CD1c-positive myeloid dendritic cell (primary cell): ENCODE results near the gene KCNQ5.

Experiments
- DNase-seq: peaks from one replicate; pipeline ENCODE4 v3.0.0-alpha.2; 2016; ENCODE audit errors: extremely low spot score

Gene KCNQ5

DNA sequence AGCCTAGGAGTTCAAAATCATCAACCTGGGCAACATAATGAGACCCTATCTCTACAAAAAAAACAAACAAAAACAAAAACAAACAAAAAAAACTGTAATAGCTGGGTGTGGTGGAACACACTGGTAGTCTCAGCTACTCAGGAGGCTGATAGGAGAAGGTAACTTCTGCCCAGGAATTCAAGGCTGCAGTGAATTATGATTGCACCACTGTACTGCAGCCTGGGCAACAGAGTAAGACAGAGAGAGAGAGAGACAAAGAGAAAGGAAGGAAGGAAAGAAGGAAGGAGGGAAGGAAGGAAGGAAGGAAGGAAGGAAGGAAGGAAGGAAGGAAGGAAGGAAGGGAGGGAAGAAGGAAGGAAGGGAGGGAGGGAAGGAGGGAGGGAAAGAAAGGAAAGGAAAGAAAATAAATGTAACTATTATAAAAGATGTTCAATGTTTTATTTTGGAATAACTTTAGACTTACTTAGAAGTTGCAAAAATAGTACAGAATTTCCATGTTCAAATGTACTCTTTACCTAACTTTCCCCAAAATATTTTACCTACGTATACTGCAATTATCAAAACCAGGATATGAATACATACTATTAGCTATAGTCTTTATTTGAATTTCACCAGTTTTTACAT, 428.2 kb downstream of the KCNQ5 start:
- no peak for DNase-seq

DNA sequence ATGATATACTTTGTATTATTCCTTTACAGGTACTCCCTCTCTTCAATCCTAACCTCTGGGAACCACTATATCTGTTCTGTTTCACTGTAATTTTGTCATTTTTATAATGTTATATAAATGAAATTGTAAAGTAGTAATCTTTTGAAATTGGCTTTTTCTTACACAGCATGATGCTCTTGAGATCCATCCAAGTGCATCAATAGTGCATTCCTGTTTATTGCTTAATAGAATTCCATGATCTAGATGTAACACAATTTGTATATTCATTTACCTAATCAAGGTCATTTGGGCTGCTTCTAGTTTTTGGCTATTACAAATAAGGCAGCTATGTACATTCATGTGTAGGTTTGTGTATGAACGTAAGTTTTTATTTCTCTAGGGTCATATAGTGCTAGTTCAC, 428.8 kb downstream of the KCNQ5 start:
- DNase-seq = no peak

DNA sequence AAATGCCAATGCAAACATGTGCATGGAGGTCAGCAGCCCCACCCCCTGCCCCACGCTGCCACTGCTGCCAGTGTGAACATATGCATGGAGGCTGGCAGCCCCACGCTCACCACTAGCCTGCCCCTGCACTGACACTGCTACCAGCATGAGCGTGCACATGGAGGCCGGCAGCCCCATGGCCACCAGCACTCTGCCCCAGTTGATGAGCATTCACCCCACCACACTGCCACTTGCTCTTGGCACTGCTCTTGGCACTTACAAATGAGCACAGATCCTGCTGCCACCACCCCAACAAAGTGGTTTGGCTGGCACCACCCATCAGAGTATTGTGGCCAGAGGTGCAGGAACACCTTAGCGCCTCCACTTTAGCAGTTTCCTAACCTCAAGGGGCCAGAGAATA, 429.3 kb downstream of the KCNQ5 start:
- no peak for DNase-seq

DNA sequence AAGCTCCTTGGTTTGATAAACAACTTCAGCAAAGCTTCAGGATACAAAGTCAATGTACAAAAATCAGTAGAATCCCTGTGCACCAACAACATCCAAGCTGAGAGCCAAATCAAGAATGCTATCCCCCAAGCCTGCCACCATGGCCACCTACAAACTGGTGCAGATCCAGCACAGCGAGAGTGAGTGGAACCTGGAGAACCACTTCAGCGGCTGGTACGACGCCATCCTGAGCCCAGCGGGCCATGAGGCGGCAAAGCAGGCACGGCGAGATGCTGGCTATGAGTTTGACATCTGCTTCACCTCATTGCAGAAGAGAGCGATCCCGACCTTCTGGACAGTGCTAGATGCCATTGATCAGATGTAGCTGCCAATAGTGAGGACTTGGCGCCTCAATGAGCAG, 433.1 kb downstream of the KCNQ5 start:
- DNase-seq = no peak

DNA sequence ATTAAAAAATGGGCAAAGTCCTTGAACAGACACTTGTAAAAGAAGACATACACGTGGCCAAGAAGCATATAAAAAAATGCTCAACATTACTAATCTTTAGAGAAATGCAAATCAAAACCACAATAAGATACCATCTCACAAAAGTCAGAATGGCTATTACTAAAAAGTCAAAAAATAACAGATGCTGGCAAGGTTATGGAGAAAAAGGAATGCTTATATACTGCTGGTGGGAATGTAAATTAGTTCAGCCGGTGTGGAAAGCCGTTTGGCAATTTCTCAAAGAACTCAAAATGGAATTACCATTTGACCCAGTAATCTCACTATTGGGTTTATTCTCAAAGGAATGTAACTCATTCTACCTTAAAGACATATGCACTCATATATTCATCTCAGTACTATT, 436.9 kb downstream of the KCNQ5 start:
- no peak for DNase-seq

DNA sequence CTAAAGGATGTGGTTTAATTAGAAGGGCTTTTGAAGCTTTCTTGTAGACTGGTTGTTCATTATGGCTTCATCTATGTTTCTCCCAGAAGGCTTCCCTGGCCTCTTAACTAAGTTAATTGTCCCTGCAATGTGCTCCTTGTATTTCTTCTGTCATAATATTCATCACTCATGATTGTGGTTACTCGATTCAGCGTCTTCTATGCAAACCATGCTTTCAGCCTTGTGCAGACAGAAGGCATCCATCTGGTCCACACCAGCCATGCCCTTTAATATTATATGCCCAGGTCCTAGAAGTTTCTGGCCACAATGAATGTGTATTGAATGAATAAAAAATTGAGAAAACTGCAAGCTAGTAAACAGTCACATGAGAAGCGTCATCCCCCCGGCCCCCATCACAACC, 440.3 kb downstream of the KCNQ5 start:
- no peak for DNase-seq

DNA sequence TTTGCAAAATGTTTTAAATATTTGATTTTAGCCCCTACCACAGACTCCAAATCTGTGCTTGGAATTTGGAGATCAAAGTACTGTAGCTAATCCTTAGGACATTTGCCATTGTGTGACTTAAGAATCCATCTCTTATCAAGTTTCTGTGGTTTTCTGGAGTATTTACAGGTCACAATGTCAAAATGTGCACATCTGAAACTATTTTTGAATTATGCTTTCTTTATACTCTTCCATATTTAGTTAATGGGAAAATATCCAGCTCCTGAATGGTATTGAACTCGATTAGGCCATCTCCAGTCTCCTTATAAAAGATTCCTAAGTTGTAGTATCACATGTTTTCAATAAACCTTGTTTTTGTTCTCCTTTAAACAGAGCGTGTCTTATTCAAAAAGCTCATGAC, 441.0 kb downstream of the KCNQ5 start:
- no peak for DNase-seq

DNA sequence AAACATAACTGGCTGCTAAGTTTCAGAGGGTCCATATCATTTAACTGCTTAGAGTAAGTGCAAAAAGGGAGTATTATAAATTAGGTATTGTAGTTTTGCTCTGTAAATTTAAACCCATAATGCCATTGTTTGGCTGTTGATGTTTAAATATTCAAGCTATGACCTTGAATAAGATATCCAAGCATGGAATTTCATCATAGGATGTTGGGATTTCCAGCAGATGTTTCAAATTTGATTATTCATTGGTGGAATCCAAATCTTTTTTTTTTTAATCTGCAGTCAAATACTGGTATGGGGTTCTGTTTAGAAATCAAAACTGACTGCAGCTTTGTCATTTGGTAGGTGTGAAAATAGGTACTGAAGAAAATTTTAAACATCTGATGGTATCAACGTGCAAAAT, 442.4 kb downstream of the KCNQ5 start:
- DNase-seq = no peak

DNA sequence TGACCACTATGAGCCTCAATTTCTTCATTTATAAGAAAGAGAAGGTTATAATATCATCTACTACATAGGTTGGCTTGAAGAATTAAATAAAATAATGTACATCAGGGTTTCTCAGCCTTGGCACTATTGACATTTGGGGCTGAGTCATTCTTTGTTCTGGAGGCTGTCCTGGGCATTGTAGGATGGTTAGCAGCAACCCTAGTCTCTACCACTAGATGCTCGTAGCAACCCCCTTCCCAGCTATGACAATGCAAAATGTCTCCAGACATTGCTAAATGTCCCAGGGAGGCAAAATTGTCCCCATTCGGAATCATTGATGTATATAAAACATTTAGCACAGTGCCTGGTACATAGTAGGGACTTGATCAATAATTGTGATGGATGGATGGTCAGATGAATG, 451.4 kb downstream of the KCNQ5 start:
- no peak for DNase-seq

DNA sequence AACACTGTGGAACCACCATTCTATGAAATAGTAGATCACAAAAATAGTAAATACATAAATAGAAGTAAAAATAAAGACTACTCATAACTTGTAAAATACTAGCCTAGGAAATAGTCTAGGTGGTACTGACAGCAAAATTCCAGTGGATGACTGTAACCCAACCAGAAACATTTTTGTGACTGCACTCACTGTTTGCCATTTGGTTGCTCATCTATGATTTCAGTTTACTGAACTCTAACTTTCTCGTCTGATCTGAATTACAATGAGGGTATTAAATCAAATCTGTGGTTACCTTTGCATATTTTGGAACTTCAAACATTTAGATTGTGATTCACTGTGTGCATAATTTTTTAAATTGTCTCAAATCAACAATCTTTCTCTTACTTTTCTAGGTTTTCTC, 452.3 kb downstream of the KCNQ5 start:
- DNase-seq = no peak

DNA sequence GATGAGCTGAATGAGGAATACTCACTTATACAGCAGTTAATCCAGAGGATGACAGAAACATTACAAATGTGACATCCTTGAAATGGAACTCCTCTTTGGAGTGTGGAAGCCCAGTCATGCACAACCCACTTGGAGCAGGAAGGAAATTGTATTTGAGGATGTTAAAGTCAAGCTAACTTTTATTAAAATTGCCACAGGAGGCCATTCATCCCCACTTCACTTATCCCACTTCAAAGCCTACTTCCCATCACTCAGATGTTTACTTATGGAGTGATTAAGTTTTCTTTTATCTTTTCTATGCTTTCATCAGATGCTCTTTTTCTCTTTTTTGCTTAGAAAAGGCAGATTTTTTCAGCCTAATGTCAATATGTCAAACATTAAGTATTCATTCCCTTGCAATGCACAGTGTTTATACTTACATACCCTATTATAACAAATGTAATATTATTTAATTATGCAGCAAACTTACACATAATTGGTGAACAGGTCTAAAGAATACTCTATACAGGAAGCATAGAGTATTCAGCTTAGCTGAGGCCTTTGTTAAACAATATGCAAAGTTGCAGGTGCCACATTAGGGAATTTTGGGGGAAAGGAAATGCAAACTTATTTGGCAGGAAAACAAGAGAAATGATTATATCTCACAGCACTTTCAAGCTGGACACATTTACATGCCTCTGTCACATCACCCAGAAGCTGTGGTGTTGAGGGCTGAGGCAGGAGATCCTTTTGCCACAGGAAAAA, 454.5 kb downstream of the KCNQ5 start:
- no peak for DNase-seq

DNA sequence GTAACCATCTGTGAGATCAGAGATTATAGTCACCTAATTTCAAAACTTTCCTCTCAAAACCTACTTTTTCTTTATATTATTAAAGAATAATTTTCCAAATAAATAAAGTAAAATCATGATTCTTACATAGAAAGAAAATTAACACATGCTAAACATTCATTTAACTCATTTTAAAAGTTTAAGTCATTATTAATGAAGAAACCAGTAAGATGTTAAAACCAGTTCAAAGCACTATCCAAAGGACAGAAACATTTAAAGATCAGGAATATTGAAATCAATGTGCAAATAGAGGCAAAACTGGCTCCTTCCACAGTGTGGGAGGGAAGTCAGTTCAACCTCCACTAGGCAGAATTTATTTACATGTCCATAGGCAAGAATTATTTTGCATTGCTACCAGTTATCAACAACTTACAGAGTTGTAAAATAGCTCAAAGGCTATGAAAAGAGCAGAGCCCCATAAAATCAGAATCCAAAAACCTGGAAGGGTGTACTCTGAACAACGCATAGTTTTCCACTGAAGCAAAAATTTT, 456.5 kb downstream of the KCNQ5 start:
- no peak for DNase-seq

DNA sequence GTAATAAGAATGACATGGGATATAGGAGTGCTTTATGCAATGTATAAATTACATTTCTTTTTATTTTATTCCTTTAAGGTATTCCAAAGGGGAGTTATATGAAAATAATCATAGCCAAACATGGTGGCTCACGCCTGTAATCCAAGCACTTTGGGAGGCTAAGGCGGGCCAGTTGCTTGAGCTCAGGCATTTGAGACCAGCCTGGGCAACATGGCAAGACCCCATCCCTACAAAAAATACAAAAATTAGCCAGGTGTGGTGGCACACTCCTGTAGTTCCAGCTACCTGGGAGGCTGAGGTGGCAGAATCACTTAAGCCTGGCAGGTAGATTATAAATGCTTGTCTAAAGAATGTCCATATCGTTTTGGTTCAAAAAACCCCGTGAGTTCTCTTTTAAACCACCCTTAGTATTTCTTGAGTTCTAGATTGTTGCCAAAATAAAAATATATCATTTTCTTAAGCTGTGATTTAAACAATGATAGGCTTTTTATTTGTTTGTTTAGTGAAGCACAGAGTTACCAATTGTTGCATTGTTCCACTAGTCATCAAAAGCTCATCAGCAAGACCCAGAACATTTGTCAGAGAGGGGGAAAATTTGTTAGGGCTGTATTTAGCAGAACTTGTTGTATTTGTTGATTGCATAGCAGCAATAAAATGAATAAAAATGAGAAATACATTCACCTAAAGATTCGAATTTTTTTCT, 457.2 kb downstream of the KCNQ5 start:
- DNase-seq = no peak

DNA sequence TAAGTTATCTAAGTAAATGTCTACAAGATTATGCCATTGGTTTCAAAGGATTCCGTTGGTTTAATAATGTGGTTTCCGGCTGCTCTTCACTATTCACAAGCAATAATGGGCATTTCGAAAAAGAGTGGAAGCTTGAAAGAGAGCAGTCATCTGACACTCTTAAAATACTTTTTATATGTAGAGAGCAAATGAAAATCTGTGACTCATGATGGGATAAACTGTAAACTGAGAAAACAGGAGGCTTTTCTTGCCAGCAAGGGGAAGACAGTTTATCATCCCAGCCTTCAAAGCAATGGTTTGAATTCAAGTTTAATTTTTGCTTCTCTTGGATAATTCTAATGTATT, 457.7 kb downstream of the KCNQ5 start:
- no peak for DNase-seq

DNA sequence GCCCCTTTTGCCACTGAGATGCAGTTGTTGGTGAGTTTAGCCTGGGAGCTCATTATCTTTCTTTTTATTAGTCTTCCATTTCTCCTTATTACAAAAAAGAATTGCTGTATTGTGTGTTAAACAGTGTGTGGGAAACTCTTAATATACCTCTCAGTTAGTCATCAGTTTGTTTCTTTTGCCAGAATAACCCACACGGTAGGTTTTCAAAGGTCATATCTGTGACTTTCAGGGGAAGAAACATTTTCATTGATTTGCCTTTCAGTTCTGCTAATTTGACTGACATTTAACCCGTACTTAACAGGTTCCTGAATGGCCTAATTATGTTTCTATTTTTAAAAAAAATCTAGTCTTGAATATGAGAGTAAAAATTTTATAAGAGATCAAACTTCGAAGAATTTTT, 458.1 kb downstream of the KCNQ5 start:
- DNase-seq = no peak

DNA sequence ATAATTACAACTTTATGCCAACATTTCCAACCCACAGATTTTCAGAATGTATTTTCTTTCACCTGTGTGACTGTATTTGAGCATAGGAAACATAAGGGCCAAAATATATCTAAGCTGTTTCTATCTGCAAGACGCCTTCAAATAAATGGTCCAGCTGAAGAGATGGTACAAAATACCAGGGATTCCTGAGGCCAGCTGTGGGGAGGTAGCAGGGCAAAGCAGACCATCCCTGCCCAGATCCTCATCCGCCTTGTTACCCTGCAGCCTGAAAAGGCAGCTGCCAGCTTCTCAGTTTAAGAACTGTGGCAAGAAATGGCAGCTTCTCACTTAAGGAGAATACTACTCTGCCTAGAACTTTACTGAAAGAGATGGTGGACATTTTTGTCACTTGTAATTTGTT, 460.1 kb downstream of the KCNQ5 start:
- DNase-seq = no peak

DNA sequence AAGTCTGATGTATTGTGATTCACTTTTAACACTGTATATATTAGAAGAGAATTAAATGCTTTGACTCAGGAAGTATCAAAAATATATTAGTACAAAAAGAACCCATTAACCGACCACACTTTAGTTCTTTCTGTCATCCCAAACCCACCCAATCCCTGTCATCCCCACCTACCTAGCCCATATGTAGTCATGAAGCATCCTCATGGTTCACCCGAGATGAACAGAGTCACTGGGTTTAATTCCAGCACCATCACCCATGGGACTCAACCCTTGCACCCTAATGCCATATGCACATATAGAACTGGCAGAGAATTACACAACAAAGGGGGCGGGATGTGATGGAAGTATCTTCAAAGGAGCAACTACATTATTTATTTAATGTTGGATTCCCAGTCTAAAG, 462.0 kb downstream of the KCNQ5 start:
- DNase-seq = no peak

DNA sequence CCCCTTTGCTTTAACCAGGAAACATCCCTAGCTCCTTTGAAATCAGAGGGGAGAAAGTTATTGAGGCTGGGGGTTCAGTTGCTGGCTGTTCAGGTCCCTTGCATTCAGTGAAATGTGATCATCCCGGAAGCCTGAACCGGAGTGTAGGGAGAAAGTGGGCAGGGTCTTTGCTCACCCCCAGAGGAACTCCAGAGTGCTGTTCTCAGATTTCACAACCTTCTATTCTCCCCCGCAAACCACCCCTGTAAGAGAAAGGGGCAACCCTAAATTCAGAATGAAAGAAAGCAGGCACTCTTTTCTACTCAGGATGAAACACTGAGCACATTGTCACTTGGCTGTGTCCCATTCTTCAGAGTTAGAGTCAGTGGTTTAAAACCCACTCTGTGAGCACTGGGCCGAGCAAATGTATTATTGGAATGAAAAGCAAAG, 463.6 kb downstream of the KCNQ5 start:
- DNase-seq = no peak

DNA sequence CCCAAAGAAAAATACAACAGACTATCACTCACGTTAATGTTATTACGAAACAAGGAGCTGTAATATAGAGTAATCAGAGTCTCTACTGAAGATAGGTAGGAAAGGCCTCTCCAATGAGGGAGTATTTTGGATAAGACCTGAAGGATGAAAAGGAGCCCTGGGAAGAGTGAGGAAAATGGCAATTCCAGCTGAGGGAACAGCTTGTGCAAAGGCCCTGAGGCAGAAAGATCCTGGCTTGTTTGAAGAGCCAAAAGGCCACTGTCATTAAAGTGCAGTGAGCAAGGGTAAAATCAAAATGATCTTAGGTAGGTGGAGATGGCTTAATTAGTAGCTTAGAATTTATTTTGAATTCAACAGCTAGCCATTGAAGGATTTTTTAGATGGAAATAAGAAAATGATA, 464.9 kb downstream of the KCNQ5 start:
- no peak for DNase-seq

DNA sequence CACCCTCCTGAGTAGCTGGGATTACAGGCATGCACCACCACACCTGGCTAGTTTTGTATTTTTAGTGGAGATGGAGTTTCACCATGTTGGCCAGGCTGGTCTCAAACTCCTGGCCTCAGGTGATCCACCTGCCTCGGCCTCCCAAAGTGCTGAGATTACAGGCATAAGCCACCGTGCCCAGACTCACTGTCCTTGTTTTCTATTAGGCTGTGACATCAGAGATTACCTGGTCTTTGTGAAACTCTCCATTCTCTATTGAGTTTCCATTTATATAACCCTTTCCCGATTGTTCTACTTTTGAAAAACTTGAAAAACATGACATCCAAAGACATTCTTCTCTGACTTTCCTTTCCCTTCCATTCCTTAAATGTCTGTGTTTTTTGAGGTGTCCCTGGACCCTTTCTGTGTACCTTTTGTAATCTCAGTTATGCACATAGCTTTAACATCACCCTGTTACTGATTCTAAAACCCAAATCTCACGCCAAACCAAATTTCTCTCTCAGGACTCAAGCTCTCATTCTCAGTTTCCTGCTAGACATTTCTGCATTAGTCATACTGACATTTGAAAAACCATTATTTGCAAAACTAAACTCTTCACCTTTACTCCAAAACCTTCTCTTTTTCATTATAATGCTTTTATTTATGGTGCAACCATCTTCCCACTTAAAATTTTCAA, 466.4 kb downstream of the KCNQ5 start:
- no peak for DNase-seq

DNA sequence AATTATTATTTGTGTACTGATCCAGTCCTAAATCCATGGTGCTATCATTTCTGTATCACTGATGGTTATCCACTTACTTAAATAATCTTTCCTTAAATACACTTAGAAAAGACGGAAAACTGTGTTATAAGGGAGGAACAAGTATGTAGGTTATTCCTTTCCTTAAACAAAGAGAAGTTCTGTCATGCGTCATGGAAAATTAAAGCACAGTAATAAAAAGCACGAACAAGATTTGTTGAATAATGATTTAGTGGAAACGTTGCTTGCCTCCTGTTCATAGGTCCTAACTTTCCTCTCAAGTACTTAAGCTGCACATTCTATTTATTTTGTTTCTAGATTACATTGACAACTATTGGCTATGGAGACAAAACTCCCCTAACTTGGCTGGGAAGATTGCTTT, 483.1 kb downstream of the KCNQ5 start:
- no peak for DNase-seq

DNA sequence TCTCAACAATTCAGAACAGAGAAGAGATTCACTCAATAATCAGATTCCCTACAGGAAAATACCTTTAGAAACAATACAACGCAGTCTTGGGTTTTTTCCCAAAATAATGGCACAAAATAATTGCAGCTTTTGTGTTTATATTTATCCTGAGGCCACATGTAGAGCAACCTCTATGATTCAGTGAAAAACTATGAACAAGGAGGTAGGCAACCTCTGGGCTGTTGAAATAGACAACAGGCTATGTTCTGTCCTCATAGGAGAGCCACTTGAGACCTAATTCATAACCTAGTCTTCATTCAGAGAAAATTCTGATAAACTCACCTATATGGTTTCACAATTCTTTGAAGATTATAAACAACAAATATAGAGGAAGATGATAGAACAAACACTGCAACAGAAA, 485.2 kb downstream of the KCNQ5 start:
- no peak for DNase-seq

DNA sequence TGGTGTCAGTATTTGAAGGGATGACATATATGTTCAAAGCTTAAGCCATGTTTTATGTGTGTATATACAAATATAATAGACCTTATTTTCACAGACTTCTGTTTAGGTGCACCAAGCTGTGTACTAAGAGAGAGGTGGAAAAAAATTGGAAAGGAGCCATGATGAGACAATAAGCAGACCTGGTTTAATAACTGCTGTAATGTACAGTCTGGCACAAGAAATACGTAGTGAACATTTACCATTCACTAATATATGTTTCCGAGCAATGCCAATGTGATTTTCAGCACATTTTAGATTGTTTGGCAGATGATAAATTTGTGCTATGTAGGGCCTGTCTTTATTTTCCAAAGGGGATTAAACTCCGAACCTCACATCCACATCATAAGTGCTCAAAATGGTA, 487.1 kb downstream of the KCNQ5 start:
- no peak for DNase-seq
